Right atrium auricular region (tissue), 2 donors: ENCODE results near the gene MYO10. TPM values are rescaled to one million over a fixed set of nuclear protein-coding genes. Genes with fewer than 3 reads are reported as not detected.

ENCODE experiments used
- DNase-seq: peaks from one replicate; pipeline ENCODE4 v3.0.0-alpha.2; 2019; ENCODE audit warnings: low spot score
- H3K27ac ChIP-seq, 2 donors: fragments of 200-600 bp; sonication (generic); 1 replicate in 1 of 2; 2 replicates in 1 of 2; pipeline ENCODE4 v1.5.1; 2016 to 2019
- H3K27me3 ChIP-seq, 2 donors: fragments of 200-600 bp; sonication (generic); one replicate each; pipeline versions ENCODE4 v1.5.1 to v1.6.0; 2017 to 2019
- H3K36me3 ChIP-seq: fragments of 200-600 bp; sonication (generic); one replicate; pipeline ENCODE4 v1.5.1; 2016
- H3K4me1 ChIP-seq, 2 donors: fragments of 200-600 bp; sonication (generic); one replicate each; pipeline versions ENCODE4 v1.5.1 to v1.6.0; 2017 to 2019
- H3K4me3 ChIP-seq, 2 donors: fragments of 200-600 bp; sonication (generic); 1 replicate in 1 of 2; 2 replicates in 1 of 2; pipeline ENCODE4 v1.5.1; 2017 to 2019; ENCODE audit warnings: mild to moderate bottlenecking in 1 of 2, moderate library complexity in 1 of 2
- H3K9me3 ChIP-seq, 2 donors: fragments of 200-600 bp; sonication (generic); one replicate each; pipeline ENCODE4 v1.5.1; 2019
- CTCF ChIP-seq, 2 donors: fragments of 200-600 bp; sonication (generic); IDR thresholded peaks; one replicate each; pipeline ENCODE4 v1.5.1; 2019; ENCODE audit warnings: antibody characterized with exemption in 2 of 2
- total RNA-seq, 2 donors: library from RNA; depleted of rRNA; stranded (reverse); fragments of >200 nt; gene quantifications; one replicate each; pipeline ENCODE4 v1.1.0, GENCODE V29; 2016

Gene MYO10
- total RNA-seq, 2 donors from 2014 or later = 3.8 to 5.5 TPM

DNA sequence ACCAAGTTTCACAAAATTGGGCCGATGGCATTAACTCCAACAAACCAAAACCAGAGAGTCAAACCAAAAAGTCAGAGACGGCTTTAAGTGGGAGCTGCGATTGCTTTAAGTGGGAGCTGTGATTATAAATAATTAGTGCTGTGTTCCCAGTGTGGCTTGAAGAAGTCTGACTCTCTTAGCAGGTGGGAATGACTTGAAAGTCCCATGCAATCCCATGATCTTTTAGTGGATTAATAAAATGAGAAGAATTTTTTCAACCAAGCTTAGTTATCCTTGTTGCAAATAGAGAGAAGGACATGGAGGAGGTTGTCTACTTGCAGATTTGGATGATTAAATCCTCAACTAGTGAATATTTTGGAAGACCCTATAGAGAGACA is 68.5 kb downstream of the MYO10 start:
- H3K27me3 ChIP-seq = no peaks in the 10 kb centered on the region
- no peak for DNase-seq
- no peak overlapping the region for H3K27ac ChIP-seq
- peaks cover 0 to 5% of the 10 kb centered on the region in 2 donors for H3K4me1 ChIP-seq
- no peak for TF ChIP-seq CTCF (IDR thresholded peaks at IDR 0.05)
- H3K9me3 ChIP-seq = no peaks in the 10 kb centered on the region
- no peaks in the 10 kb centered on the region for H3K36me3 ChIP-seq
- no peak overlapping the region for H3K4me3 ChIP-seq

- no peak for DNase-seq
- Histone ChIP-seq H3K9me3 (no peaks in the 10 kb centered on the region), H3K4me3 (no peak overlapping the region), H3K27ac (no peak overlapping the region), H3K36me3 (no peaks in the 10 kb centered on the region), H3K27me3 (no peaks in the 10 kb centered on the region), H3K4me1 (peaks cover 0 to 5% of the 10 kb centered on the region in 2 donors)
- no peak for TF ChIP-seq CTCF (IDR thresholded peaks at IDR 0.05)
Observed at GRCh38 chr5:16866795-16867576, 69.1 kb downstream of the MYO10 start.

GRCh38 chr5:16866273-16866672 is 69.8 kb downstream of the MYO10 start:
- H3K36me3 ChIP-seq = no peaks in the 10 kb centered on the region
- no peak for TF ChIP-seq CTCF (IDR thresholded peaks at IDR 0.05)
- no peaks in the 10 kb centered on the region for H3K27me3 ChIP-seq
- no peak for DNase-seq
- no peak overlapping the region for H3K27ac ChIP-seq
- H3K9me3 ChIP-seq = no peaks in the 10 kb centered on the region
- peaks cover 0 to 5% of the 10 kb centered on the region in 2 donors for H3K4me1 ChIP-seq
- H3K4me3 ChIP-seq = no peak overlapping the region

GRCh38 chr5:16865151-16865550 is 70.9 kb downstream of the MYO10 start:
- Histone ChIP-seq H3K27me3 (no peaks in the 10 kb centered on the region), H3K36me3 (no peaks in the 10 kb centered on the region), H3K4me3 (no peak overlapping the region), H3K4me1 (peaks cover 0 to 5% of the 10 kb centered on the region in 2 donors), H3K9me3 (peaks cover 0 to under 1% of the 10 kb centered on the region in 2 donors), H3K27ac (no peak overlapping the region)
- DNase-seq = no peak
- no peak for TF ChIP-seq CTCF (IDR thresholded peaks at IDR 0.05)

GRCh38 chr5:16864631-16865131 is 71.4 kb downstream of the MYO10 start:
- H3K9me3 ChIP-seq = peaks cover 0 to 5% of the 10 kb centered on the region in 2 donors
- no peaks in the 10 kb centered on the region for H3K27me3 ChIP-seq
- H3K4me3 ChIP-seq = no peak overlapping the region
- H3K27ac ChIP-seq = no peak overlapping the region
- TF ChIP-seq CTCF (IDR thresholded peaks at IDR 0.05) = no peak
- H3K4me1 ChIP-seq = peaks cover 0 to 5% of the 10 kb centered on the region in 2 donors
- no peak for DNase-seq
- no peaks in the 10 kb centered on the region for H3K36me3 ChIP-seq
